Loucy (cell line): Measurements from ENCODE around the gene RFNG.

Source experiments
- H2AFZ ChIP-seq: fragments of 200-600 bp; sonication (generic); 2 replicates; pipeline ENCODE4 v1.6.0; 2016; ENCODE audit warnings: antibody characterized with exemption, mild to moderate bottlenecking, low read length, moderate library complexity
- H3F3A ChIP-seq: fragments of 200-600 bp; 2 replicates; pipeline ENCODE4 v1.6.0; 2016; ENCODE audit warnings: antibody characterized with exemption, low read depth, mild to moderate bottlenecking
- H3K27me3 ChIP-seq: fragments of 200-600 bp; sonication (generic); 2 replicates; pipeline ENCODE4 v1.6.1; 2014; ENCODE audit warnings: low read length, mild to moderate bottlenecking; ENCODE audit not compliant: insufficient read depth, poor library complexity, severe bottlenecking
- H3K36me3 ChIP-seq: fragments of 200-600 bp; sonication (generic); 2 replicates; pipeline ENCODE4 v1.6.1; 2016; ENCODE audit warnings: low read length; ENCODE audit not compliant: insufficient read depth
- H3K4me1 ChIP-seq: fragments of 200-600 bp; sonication (generic); 2 replicates; pipeline ENCODE4 v1.5.1; 2014; ENCODE audit warnings: low read length, mild to moderate bottlenecking; ENCODE audit not compliant: insufficient read depth, poor library complexity, severe bottlenecking
- H3K4me2 ChIP-seq: fragments of 200-600 bp; sonication (generic); 2 replicates; pipeline ENCODE4 v1.6.0; 2014; ENCODE audit warnings: antibody characterized with exemption, low read length, low read depth, mild to moderate bottlenecking; ENCODE audit not compliant: poor library complexity, severe bottlenecking
- H3K4me3 ChIP-seq: fragments of 200-600 bp; sonication (generic); 2 replicates; pipeline ENCODE4 v1.5.1; 2014; ENCODE audit warnings: low read length, mild to moderate bottlenecking, mixed read lengths; ENCODE audit not compliant: poor library complexity, severe bottlenecking
- H3K79me2 ChIP-seq: fragments of 200-600 bp; sonication (generic); 2 replicates; pipeline ENCODE4 v1.6.1; 2014; ENCODE audit warnings: low read length; ENCODE audit not compliant: insufficient read depth
- H3K9ac ChIP-seq: fragments of 200-600 bp; sonication (generic); 2 replicates; pipeline ENCODE4 v1.6.0; 2014; ENCODE audit warnings: mild to moderate bottlenecking, low read depth, low read length, moderate library complexity; ENCODE audit not compliant: poor library complexity, severe bottlenecking
- H3K9me2 ChIP-seq: fragments of 200-600 bp; sonication (generic); replicated peaks from 2 replicates; pipeline ENCODE4 v1.6.1; 2016; ENCODE audit warnings: low read depth, low read length, mixed read lengths
- H3K9me3 ChIP-seq: fragments of 200-600 bp; sonication (generic); 2 replicates; pipeline ENCODE4 v1.6.1; 2014; ENCODE audit warnings: mild to moderate bottlenecking, antibody characterized with exemption, low read length, low read depth; ENCODE audit not compliant: insufficient read depth
- H4K20me1 ChIP-seq: fragments of 200-600 bp; sonication (generic); 2 replicates; pipeline ENCODE4 v1.6.0; 2014; ENCODE audit warnings: antibody characterized with exemption, low read length, mild to moderate bottlenecking; ENCODE audit not compliant: insufficient read depth, poor library complexity, severe bottlenecking
- CTCF ChIP-seq: fragments of 200-600 bp; sonication (generic); conservative IDR thresholded peaks from 2 replicates; pipeline ENCODE4 v1.5.1; 2014; ENCODE audit warnings: mild to moderate bottlenecking, antibody characterized with exemption, low read length
- EZH2phosphoT487 ChIP-seq: fragments of 200-600 bp; IDR thresholded peaks from 2 replicates; pipeline ENCODE4 v1.6.1; 2018; ENCODE audit warnings: antibody characterized with exemption, mild to moderate bottlenecking, moderate library complexity, borderline replicate concordance

Gene RFNG

GRCh38 chr17:82049106-82049505, 2.5 kb downstream of the RFNG start:
- TF ChIP-seq EZH2phosphoT487 (no peak), CTCF (no peak)
- Histone ChIP-seq H3K79me2 (peaks cover 28% of the 10 kb centered on the region), H3K4me1 (peaks cover 21% of the 10 kb centered on the region), H3K9me3 (no peaks in the 10 kb centered on the region), H3K4me2 (no peak overlapping the region), H3F3A (no peaks in the 10 kb centered on the region), H3K4me3 (no peak overlapping the region), H3K9ac (no peak overlapping the region), H2AFZ (no peak overlapping the region), H3K27me3 (no peaks in the 10 kb centered on the region), H3K9me2 (no peaks in the 10 kb centered on the region), H4K20me1 (peaks cover 11% of the 10 kb centered on the region), H3K36me3 (no peaks in the 10 kb centered on the region)

- no peak overlapping the region for H2AFZ ChIP-seq
- H4K20me1 ChIP-seq: peaks cover 11% of the 10 kb centered on the region
- no peaks in the 10 kb centered on the region for H3K36me3 ChIP-seq
- H3K4me1 ChIP-seq: peaks cover 16% of the 10 kb centered on the region
- H3K79me2 ChIP-seq: peaks cover 25% of the 10 kb centered on the region
- no peaks in the 10 kb centered on the region for H3K27me3 ChIP-seq
- no peaks in the 10 kb centered on the region for H3K9me2 ChIP-seq
- H3K4me2 ChIP-seq: no peak overlapping the region
- no peak overlapping the region for H3K4me3 ChIP-seq
- TF ChIP-seq EZH2phosphoT487 (no peak), CTCF (no peak)
- no peaks in the 10 kb centered on the region for H3F3A ChIP-seq
- no peak overlapping the region for H3K9ac ChIP-seq
- H3K9me3 ChIP-seq: no peaks in the 10 kb centered on the region
These were observed 3.0 kb downstream of the RFNG start for GRCh38 chr17:82048571-82048971.

DNA sequence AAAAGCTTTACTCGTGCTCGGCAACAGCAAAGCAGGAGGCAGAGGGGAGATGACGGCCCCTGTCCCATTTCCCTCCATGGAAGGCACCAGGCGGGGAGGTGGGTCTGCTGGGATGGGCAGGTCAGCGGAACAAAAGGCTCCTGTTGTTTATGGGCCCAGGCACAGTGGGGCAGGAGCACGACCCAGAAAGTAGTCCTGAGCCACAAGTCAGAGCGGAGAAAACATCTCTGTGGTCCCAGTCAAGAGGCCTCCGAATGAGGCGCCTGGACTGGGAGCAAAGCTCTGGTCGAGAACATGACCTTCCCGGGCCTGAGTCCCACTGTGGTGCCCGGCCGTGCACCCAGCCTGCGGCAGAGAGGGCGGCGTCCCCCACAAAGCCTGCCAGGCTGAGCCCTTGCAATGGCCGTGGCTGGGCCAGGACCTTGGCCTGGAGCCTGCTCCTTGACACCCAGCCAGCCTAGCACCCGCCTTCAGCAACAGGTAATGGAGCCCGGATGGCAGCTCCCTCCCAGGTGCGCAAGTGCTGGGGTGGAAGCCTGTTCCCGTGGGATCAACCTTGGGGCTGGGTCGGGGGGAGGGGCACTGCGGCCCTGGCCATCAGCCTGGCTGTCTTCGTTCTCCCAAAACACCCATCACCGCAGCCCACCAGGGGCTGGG, 3.6 kb downstream of the RFNG start:
- Histone ChIP-seq H3K27me3 (no peaks in the 10 kb centered on the region), H3K9me3 (no peaks in the 10 kb centered on the region), H4K20me1 (peaks cover 10% of the 10 kb centered on the region), H3K9ac (no peak overlapping the region), H3K4me2 (no peak overlapping the region), H3K4me1 (peaks cover 11% of the 10 kb centered on the region), H3K4me3 (no peak overlapping the region), H3F3A (no peaks in the 10 kb centered on the region), H3K79me2 (peaks cover 20% of the 10 kb centered on the region), H2AFZ (no peak overlapping the region), H3K36me3 (no peaks in the 10 kb centered on the region), H3K9me2 (no peaks in the 10 kb centered on the region)
- no peak for TF ChIP-seq CTCF
- no peak for TF ChIP-seq EZH2phosphoT487
